ENCODE measurements around the gene DHRS7. TPM values are rescaled to one million over a fixed set of nuclear protein-coding genes. Genes with fewer than 3 reads are reported as not detected.
"Not testable (repeated sequence)": the region's sequence is repeated elsewhere in the genome, so short reads cannot be mapped to it uniquely, and the experiment has no call there.

The DHRS7 gene
- total RNA-seq, 6 donors from 2014 or later = 52.4 to 116 (median 89.0) TPM

- no peaks in the 10 kb centered on the region for H3K9me3 ChIP-seq
- H3K36me3 ChIP-seq = peaks cover 0 to 9% (median 3%) of the 10 kb centered on the region in 4 donors
- TF ChIP-seq POLR2AphosphoS5 (IDR thresholded peaks at IDR 0.05) = no peak
- no peak for TF ChIP-seq CTCF (IDR thresholded peaks at IDR 0.05)
- no peak for TF ChIP-seq EP300 (IDR thresholded peaks at IDR 0.05)
- no peak for TF ChIP-seq POLR2A (IDR thresholded peaks at IDR 0.05)
- H3K4me3 ChIP-seq = no peak overlapping the region
- H3K27ac ChIP-seq = no peak overlapping the region
- no peak for ATAC-seq (ENCODE audit: low FRiP score in 2 of 2)
- no peak for DNase-seq
- WGBS, 2 donors = 56 to 58% methylated on average over 2 of the region's 2 CpGs
- no peaks in the 10 kb centered on the region for H3K27me3 ChIP-seq
- peaks cover 0 to 4% (median 2%) of the 10 kb centered on the region in 4 donors for H3K4me1 ChIP-seq
These were observed 62.8 kb downstream of the DHRS7 start for GRCh38 chr14:60102389-60102788.

DNA sequence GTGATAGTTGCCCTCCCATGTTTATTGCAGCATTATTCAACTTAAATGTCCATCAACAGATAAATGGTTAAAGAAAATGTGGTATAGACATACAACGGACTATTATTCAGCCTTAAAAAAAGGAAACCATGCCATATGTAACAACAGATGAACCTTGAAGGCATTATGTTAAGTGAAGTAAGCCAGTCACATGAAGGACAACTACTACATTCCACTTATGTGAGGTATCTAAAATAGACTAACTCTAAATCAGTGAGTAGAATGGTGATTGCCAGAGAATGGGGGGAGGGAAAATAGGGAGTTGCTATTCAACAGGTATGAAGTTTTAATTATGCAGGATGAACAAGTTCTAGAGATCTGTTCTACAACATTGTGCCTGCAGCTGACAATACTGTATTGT, 63.4 kb downstream of the DHRS7 start:
- Histone ChIP-seq H3K27me3 (no peaks in the 10 kb centered on the region), H3K9me3 (no peaks in the 10 kb centered on the region), H3K36me3 (peaks cover 0 to 12% (median 3%) of the 10 kb centered on the region in 4 donors), H3K27ac (no peak overlapping the region), H3K4me1 (peaks cover 0 to 4% (median 2%) of the 10 kb centered on the region in 4 donors), H3K4me3 (no peak overlapping the region)
- DNase-seq = no peak
- no peak for ATAC-seq (ENCODE audit: low FRiP score in 2 of 2)
- WGBS, 2 donors = 83 to 91% methylated on average over 1 of the region's 1 CpG
- TF ChIP-seq POLR2A (IDR thresholded peaks at IDR 0.05) (no peak), EP300 (IDR thresholded peaks at IDR 0.05) (no peak), CTCF (IDR thresholded peaks at IDR 0.05) (no peak), POLR2AphosphoS5 (IDR thresholded peaks at IDR 0.05) (no peak)

DNA sequence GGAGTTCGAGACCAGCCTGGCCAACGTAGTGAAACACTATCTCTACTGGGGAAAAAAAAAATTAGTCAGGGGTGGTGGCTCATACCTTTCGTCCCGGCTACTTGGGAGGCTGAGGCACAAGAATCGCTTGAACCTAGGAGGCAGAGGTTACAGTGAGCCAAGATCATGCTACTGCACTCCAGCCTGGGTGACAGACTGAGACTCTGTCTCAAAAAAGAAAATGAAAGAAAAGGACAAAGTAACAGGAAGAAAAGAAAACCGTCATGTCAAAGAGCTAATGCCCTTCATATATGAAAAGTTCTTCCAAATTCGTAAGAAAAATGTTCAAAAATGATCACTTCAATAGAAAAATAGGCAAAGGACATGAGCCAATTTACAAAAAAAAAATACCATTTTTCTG, 65.3 kb downstream of the DHRS7 start:
- H3K36me3 ChIP-seq = peaks cover 0 to 12% (median 3%) of the 10 kb centered on the region in 4 donors
- ATAC-seq (ENCODE audit: low FRiP score in 2 of 2); DNase-seq; H3K27me3 ChIP-seq; H3K27ac ChIP-seq; H3K9me3 ChIP-seq; H3K4me1 ChIP-seq; H3K4me3 ChIP-seq: not testable (repeated sequence)
- WGBS, 2 donors = 96% methylated on average over 7 of the region's 7 CpGs

DNA sequence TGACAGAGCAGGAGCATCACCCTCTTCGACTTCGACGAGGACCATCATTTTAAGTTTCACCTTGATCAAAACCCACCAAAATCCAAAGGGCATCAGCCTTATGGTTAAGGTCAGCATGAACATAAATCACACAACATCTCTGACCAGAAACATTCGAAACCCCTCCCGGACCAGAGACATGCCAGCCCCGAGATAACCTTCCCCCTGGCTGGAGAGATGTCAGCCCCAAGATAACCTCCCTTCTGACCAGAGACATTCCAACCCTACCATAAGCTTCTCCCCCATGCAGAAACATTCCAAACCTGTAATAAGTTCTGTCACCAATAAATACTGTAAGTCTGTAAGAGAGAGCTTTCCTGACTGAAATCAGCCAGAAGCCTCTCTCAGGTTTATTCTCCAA, 67.2 kb downstream of the DHRS7 start:
- Histone ChIP-seq H3K4me1 (peaks cover 13 to 27% (median 18%) of the 10 kb centered on the region in 4 donors), H3K27ac (no peak overlapping the region), H3K36me3 (peaks cover 0 to 12% (median 3%) of the 10 kb centered on the region in 4 donors), H3K4me3 (no peak overlapping the region), H3K27me3 (no peaks in the 10 kb centered on the region), H3K9me3 (no peaks in the 10 kb centered on the region)
- TF ChIP-seq POLR2AphosphoS5 (IDR thresholded peaks at IDR 0.05) = no peak
- ATAC-seq (ENCODE audit: low FRiP score in 2 of 2) (no peak), DNase-seq (no peak)
- WGBS, 2 donors = 85 to 96% methylated on average over 6 of the region's 6 CpGs

- Histone ChIP-seq H3K27ac (no peak overlapping the region), H3K27me3 (no peaks in the 10 kb centered on the region), H3K4me3 (no peak overlapping the region), H3K9me3 (no peaks in the 10 kb centered on the region), H3K4me1 (peaks cover 15 to 24% (median 21%) of the 10 kb centered on the region in 4 donors), H3K36me3 (peaks cover 0 to 12% (median 3%) of the 10 kb centered on the region in 4 donors)
- 51 to 53% methylated on average over 3 of the region's 3 CpGs for WGBS, 2 donors
- no peak for ATAC-seq (ENCODE audit: low FRiP score in 2 of 2)
- no peak for DNase-seq
- TF ChIP-seq EP300 (IDR thresholded peaks at IDR 0.05) = no peak
- no peak for TF ChIP-seq CTCF (IDR thresholded peaks at IDR 0.05)
- no peak for TF ChIP-seq POLR2AphosphoS5 (IDR thresholded peaks at IDR 0.05)
- no peak for TF ChIP-seq POLR2A (IDR thresholded peaks at IDR 0.05)
These were observed 69.3 kb downstream of the DHRS7 start for GRCh38 chr14:60095781-60096450.

- no peak for ATAC-seq (ENCODE audit: low FRiP score in 2 of 2)
- Histone ChIP-seq H3K9me3 (no peaks in the 10 kb centered on the region), H3K4me1 (peaks cover 17 to 28% (median 23%) of the 10 kb centered on the region in 4 donors)
These were observed 70.0 kb downstream of the DHRS7 start for GRCh38 chr14:60095231-60095630.

More at GRCh38 chr14:60095231-60095630, 70.0 kb downstream of the DHRS7 start:
- TF ChIP-seq POLR2AphosphoS5 (IDR thresholded peaks at IDR 0.05) (no peak), CTCF (IDR thresholded peaks at IDR 0.05) (no peak), POLR2A (IDR thresholded peaks at IDR 0.05) (no peak), EP300 (IDR thresholded peaks at IDR 0.05) (no peak)
- no peaks in the 10 kb centered on the region for H3K27me3 ChIP-seq
- H3K4me3 ChIP-seq = no peak overlapping the region
- DNase-seq = no peak
- H3K27ac ChIP-seq = no peak overlapping the region
- H3K36me3 ChIP-seq = peaks cover 0 to 12% (median 3%) of the 10 kb centered on the region in 4 donors

Measured in upper lobe of left lung (tissue), 6 donors.